ENCODE data around the gene OBP2A. TPM values are rescaled to one million over a fixed set of nuclear protein-coding genes. Genes with fewer than 3 reads are reported as not detected.

Gene OBP2A
- total RNA-seq, 1 donor from 2014 or later: not detected

Other genes starting within 250 kb of the OBP2A start
- gene PPP1R26, start 66.3 kb upstream of the OBP2A start, total RNA-seq: 19.5 TPM
- gene MRPS2, start 45.4 kb upstream of the OBP2A start, total RNA-seq: 9.4 TPM
- 373 TPM for gene LCN1, start 24.7 kb upstream of the OBP2A start, total RNA-seq
- not detected for gene PAEP, start 15.6 kb downstream of the OBP2A start, total RNA-seq
- gene GLT6D1, start 93.4 kb downstream of the OBP2A start, total RNA-seq: not detected
- gene LCN9, start 117.2 kb downstream of the OBP2A start, total RNA-seq: not detected
- not detected for gene SOHLH1, start 153.4 kb downstream of the OBP2A start, total RNA-seq
- gene KCNT1, start 156.1 kb downstream of the OBP2A start, total RNA-seq: 2.8 TPM

Measured in tongue (tissue), 1 donor.